Activated CD8-positive, alpha-beta T cell treated with anti-CD3 and anti-CD28 coated beads for 36 hours (primary cell): ENCODE results near the gene MIER3. TPM values are rescaled to one million over a fixed set of nuclear protein-coding genes. Genes with fewer than 3 reads are reported as not detected.

ENCODE experiments used
- ATAC-seq: fragments of 200-7000 bp; cut with Tn5 transposase; one replicate; pipeline ENCODE4 v1.10.0; 2021; ENCODE audit warnings: mild to moderate bottlenecking, moderate library complexity
- CTCF ChIA-PET: fragments of 350-600 bp; sonication (Branson Sonifier 250); formaldehyde crosslinking; loops from one replicate; lab custom pipeline; 2021; ENCODE audit warnings: antibody characterized with exemption; lab: Charles Lee
- POLR2A ChIA-PET: fragments of 350-600 bp; sonication (Branson Sonifier 250); formaldehyde crosslinking; loops from one replicate; lab custom pipeline; 2021; ENCODE audit warnings: antibody characterized with exemption; lab: Charles Lee
- DNase-seq: peaks from one replicate; pipeline ENCODE4 v3.0.0-alpha.2; 2020
- H3K27ac Mint-ChIP-seq: one replicate; pipeline ENCODE4 v1.8.0; 2021; ENCODE audit warnings: mild to moderate bottlenecking, mixed read lengths
- H3K27me3 Mint-ChIP-seq: one replicate; pipeline ENCODE4 v1.8.0; 2021; ENCODE audit warnings: mixed read lengths
- H3K36me3 Mint-ChIP-seq: one replicate; pipeline ENCODE4 v1.8.0; 2021; ENCODE audit warnings: low read depth, mixed read lengths
- H3K4me1 Mint-ChIP-seq: one replicate; pipeline ENCODE4 v1.8.0; 2021; ENCODE audit warnings: low read depth, mixed read lengths
- H3K4me3 Mint-ChIP-seq: one replicate; pipeline ENCODE4 v1.8.0; 2021; ENCODE audit warnings: mild to moderate bottlenecking, moderate library complexity, mixed read lengths
- H3K9me3 Mint-ChIP-seq: one replicate; pipeline ENCODE4 v1.8.0; 2021; ENCODE audit warnings: mixed read lengths
- intact Hi-C: fragments of 100-400 bp; cut with micrococcal nuclease; formaldehyde crosslinking; loops from one replicate; pipeline ENCODE4 v1.10.0; 2022
- total RNA-seq, 2 experiments: library from RNA; stranded (reverse); gene quantifications; one replicate each; pipeline ENCODE4 v1.2.3, GENCODE V29; 2021
- TF ChIP-seq, protein P1 (sequence below): fragments of 200-600 bp; IDR thresholded peaks from one replicate; pipeline ENCODE4 v1.8.0; 2022; ENCODE audit warnings: antibody characterized with exemption, mild to moderate bottlenecking

MIER3 gene
- total RNA-seq, 2 experiments from 2014 or later, result 12.2 to 12.8 TPM

- CTCF ChIA-PET, result interaction anchor here (0.6 to 2.3 kb wide), 6 partner anchors 9 to 567 kb away, joined by 3 to 13 read pairs (median 4); no protein-coding TSS in a partner anchor
- intact Hi-C loops, result no loop called here
- no peaks in the 10 kb centered on the region for H3K9me3 Mint-ChIP-seq
- DNase-seq, result peak; percentile 97
- H3K4me1 Mint-ChIP-seq, result peaks cover 19% of the 10 kb centered on the region
- POLR2A ChIA-PET, result interaction anchor here (0.6 to 2.1 kb wide), 5 partner anchors 9 to 264 kb away, joined by 3 to 8 read pairs (median 4); no protein-coding TSS in a partner anchor
- peaks cover 3% of the 10 kb centered on the region for H3K27me3 Mint-ChIP-seq
- H3K27ac Mint-ChIP-seq, result peak within 1 kb of the TSS; percentile 97
- peak within 1 kb of the TSS; percentile 82 for H3K4me3 Mint-ChIP-seq
- peaks cover 5% of the 10 kb centered on the region for H3K36me3 Mint-ChIP-seq
- TF ChIP-seq, protein P1, sequence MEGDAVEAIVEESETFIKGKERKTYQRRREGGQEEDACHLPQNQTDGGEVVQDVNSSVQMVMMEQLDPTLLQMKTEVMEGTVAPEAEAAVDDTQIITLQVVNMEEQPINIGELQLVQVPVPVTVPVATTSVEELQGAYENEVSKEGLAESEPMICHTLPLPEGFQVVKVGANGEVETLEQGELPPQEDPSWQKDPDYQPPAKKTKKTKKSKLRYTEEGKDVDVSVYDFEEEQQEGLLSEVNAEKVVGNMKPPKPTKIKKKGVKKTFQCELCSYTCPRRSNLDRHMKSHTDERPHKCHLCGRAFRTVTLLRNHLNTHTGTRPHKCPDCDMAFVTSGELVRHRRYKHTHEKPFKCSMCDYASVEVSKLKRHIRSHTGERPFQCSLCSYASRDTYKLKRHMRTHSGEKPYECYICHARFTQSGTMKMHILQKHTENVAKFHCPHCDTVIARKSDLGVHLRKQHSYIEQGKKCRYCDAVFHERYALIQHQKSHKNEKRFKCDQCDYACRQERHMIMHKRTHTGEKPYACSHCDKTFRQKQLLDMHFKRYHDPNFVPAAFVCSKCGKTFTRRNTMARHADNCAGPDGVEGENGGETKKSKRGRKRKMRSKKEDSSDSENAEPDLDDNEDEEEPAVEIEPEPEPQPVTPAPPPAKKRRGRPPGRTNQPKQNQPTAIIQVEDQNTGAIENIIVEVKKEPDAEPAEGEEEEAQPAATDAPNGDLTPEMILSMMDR, result no peak
- ATAC-seq, result peak; percentile 93
Measured at GRCh38 chr5:56909294-56910209, 42.4 kb downstream of the MIER3 start, which contains the start of gene SETD9. Gene SETD9 (plus strand): TSS chr5:56909596. CDS start chr5:56909646, 50 bp downstream.

- H3K27ac Mint-ChIP-seq, result peak overlapping the region; percentile 86
- ChIA-PET CTCF (interaction anchor here (1.0 kb wide), 1 partner anchor 13 kb away, joined by 3 read pairs; no protein-coding TSS in a partner anchor), POLR2A (interaction anchor here (1.2 to 2.1 kb wide), 2 partner anchors 9 to 10 kb away, joined by 3 to 8 read pairs; no protein-coding TSS in a partner anchor)
- intact Hi-C loops, result no loop called here
- peaks cover 5% of the 10 kb centered on the region for H3K36me3 Mint-ChIP-seq
- TF ChIP-seq, protein P1, result no peak
- ATAC-seq (no peak), DNase-seq (no peak)
- peak overlapping the region; percentile 82 for H3K4me3 Mint-ChIP-seq
- H3K4me1 Mint-ChIP-seq, result peaks cover 19% of the 10 kb centered on the region
- no peaks in the 10 kb centered on the region for H3K9me3 Mint-ChIP-seq
- peaks cover 3% of the 10 kb centered on the region for H3K27me3 Mint-ChIP-seq
Measured at GRCh38 chr5:56908942-56909293, 43.0 kb downstream of the MIER3 start.

GRCh38 chr5:56900858-56901578 lies 50.9 kb downstream of the MIER3 start:
- Mint-ChIP-seq H3K4me3 (no peak overlapping the region), H3K36me3 (no peaks in the 10 kb centered on the region), H3K4me1 (peaks cover 4% of the 10 kb centered on the region), H3K9me3 (no peaks in the 10 kb centered on the region), H3K27ac (no peak overlapping the region), H3K27me3 (no peaks in the 10 kb centered on the region)
- DNase-seq, result peak; percentile 35
- ChIA-PET POLR2A (interaction anchor here (0.6 to 0.7 kb wide), 2 partner anchors 16 to 203 kb away, joined by 3 to 4 read pairs; no protein-coding TSS in a partner anchor), CTCF (interaction anchor here (0.8 to 3.1 kb wide), 34 partner anchors 9 to 398 kb away, joined by 3 to 18 read pairs (median 4); no protein-coding TSS in a partner anchor)
- intact Hi-C loops, result loop anchor here (2.0 to 5.0 kb wide), 2 partner anchors 236 to 320 kb away; no protein-coding TSS in a partner anchor
- ATAC-seq, result peak; percentile 61
- TF ChIP-seq, protein P1, result peak; percentile 82

GRCh38 chr5:56900395-56900794 lies 51.5 kb downstream of the MIER3 start:
- H3K36me3 Mint-ChIP-seq, result peaks cover 2% of the 10 kb centered on the region
- ATAC-seq, result no peak
- H3K9me3 Mint-ChIP-seq, result no peaks in the 10 kb centered on the region
- H3K4me1 Mint-ChIP-seq, result peaks cover 4% of the 10 kb centered on the region
- no peak for DNase-seq
- TF ChIP-seq, protein P1, result no peak
- CTCF ChIA-PET, result interaction anchor here (0.6 to 2.7 kb wide), 25 partner anchors 9 to 647 kb away, joined by 3 to 10 read pairs (median 4); no protein-coding TSS in a partner anchor
- H3K27me3 Mint-ChIP-seq, result no peaks in the 10 kb centered on the region
- intact Hi-C loops, result loop anchor here (2.0 to 5.0 kb wide), 2 partner anchors 237 to 320 kb away; no protein-coding TSS in a partner anchor
- POLR2A ChIA-PET, result no interaction called here
- no peak overlapping the region for H3K4me3 Mint-ChIP-seq
- H3K27ac Mint-ChIP-seq, result no peak overlapping the region
